ENCODE data around the gene ZDHHC7.
"Not testable (repeated sequence)": the region's sequence is repeated elsewhere in the genome, so short reads cannot be mapped to it uniquely, and the experiment has no call there.

Gene ZDHHC7

GRCh38 chr16:85042606-85043005 is 31.3 kb upstream of the ZDHHC7 start:
- ATAC-seq = no peak

GRCh38 chr16:85042167-85042526 is 30.8 kb upstream of the ZDHHC7 start:
- ATAC-seq (no peak), DNase-seq (no peak)

More at GRCh38 chr16:85042606-85043005, 31.3 kb upstream of the ZDHHC7 start:
- DNase-seq = no peak

GRCh38 chr16:85041219-85042166 is 30.2 kb upstream of the ZDHHC7 start:
- no peak for DNase-seq
- no peak for ATAC-seq

GRCh38 chr16:85040685-85041084 is 29.4 kb upstream of the ZDHHC7 start:
- DNase-seq = no peak
- ATAC-seq = no peak

GRCh38 chr16:85037721-85038120 is 26.4 kb upstream of the ZDHHC7 start:
- ATAC-seq = no peak
- no peak for DNase-seq

GRCh38 chr16:85037050-85037410 is 25.7 kb upstream of the ZDHHC7 start:
- DNase-seq (peak; percentile 22), ATAC-seq (peak; percentile 61)

- no peak for DNase-seq
- ATAC-seq = no peak
Measured at GRCh38 chr16:85036236-85037049, 25.1 kb upstream of the ZDHHC7 start.

- no peak for ATAC-seq
- DNase-seq = no peak
Measured at GRCh38 chr16:85034591-85035433, 23.5 kb upstream of the ZDHHC7 start.

- DNase-seq = no peak
- ATAC-seq = no peak
Measured at GRCh38 chr16:85033171-85033570, 21.8 kb upstream of the ZDHHC7 start.

GRCh38 chr16:85032187-85032586 is 20.9 kb upstream of the ZDHHC7 start:
- DNase-seq, ATAC-seq: not testable (repeated sequence)

GRCh38 chr16:85031451-85031850 is 20.1 kb upstream of the ZDHHC7 start:
- no peak for DNase-seq
- no peak for ATAC-seq

- no peak for DNase-seq
- ATAC-seq = no peak
Measured at GRCh38 chr16:85029981-85030401, 18.7 kb upstream of the ZDHHC7 start.

- peak; percentile 67 for ATAC-seq
- DNase-seq = peak; percentile 55
Measured at GRCh38 chr16:85029408-85029784, 18.1 kb upstream of the ZDHHC7 start.

- DNase-seq = peak; percentile 72
- ATAC-seq = peak; percentile 84
Measured at GRCh38 chr16:85028685-85029407, 17.5 kb upstream of the ZDHHC7 start.

- ATAC-seq = peak; percentile 5
- DNase-seq = peak; percentile 40
Measured at GRCh38 chr16:85027958-85028684, 16.8 kb upstream of the ZDHHC7 start.

GRCh38 chr16:85027349-85027957 is 16.1 kb upstream of the ZDHHC7 start, which contains the start of gene KIAA0513:
Gene KIAA0513, plus strand, starts transcription at chr16:85027795. Its CDS starts 39,277 bp downstream, at chr16:85067072.
- peak; percentile 62 for ATAC-seq
- peak; percentile 98 for DNase-seq

GRCh38 chr16:85026703-85027102 is 15.4 kb upstream of the ZDHHC7 start:
- no peak for DNase-seq
- ATAC-seq = no peak

GRCh38 chr16:85025781-85026653 is 14.7 kb upstream of the ZDHHC7 start:
- DNase-seq (no peak), ATAC-seq (no peak)

- ATAC-seq = no peak
- DNase-seq = no peak
Measured at GRCh38 chr16:85019659-85020245, 8.4 kb upstream of the ZDHHC7 start.
